ENCODE data around the gene WDR6.

GRCh38 chr3:48990636-48991469 is 16.3 kb upstream of the WDR6 start:
- no peak for TF ChIP-seq CTCF (IDR thresholded peaks at IDR 0.05)
- no peak for TF ChIP-seq POLR2A (IDR thresholded peaks at IDR 0.05; ENCODE audit: low read depth)
- TF ChIP-seq POLR2AphosphoS5 (IDR thresholded peaks at IDR 0.05) = peak in 1 of 2 donors; percentile 36
